GM18505 (cell line): ENCODE data around the gene GNA12.

Source experiments
- ATAC-seq: cut with Tn5 transposase; IDR thresholded peaks from one replicate; pipeline ENCODE4 v1.9.1; 2021; ENCODE audit not compliant: unreplicated experiment
- POLR2A ChIP-seq: IDR thresholded peaks from 4 replicates; pipeline ENCODE4 v1.6.1; 2011; ENCODE audit warnings: borderline replicate concordance; ENCODE audit not compliant: insufficient read depth, insufficient read length; ENCODE audit errors: extremely low read depth

The GNA12 gene

GRCh38 chr7:2873686-2874551, 29.8 kb upstream of the GNA12 start:
- no peak for ATAC-seq
- TF ChIP-seq POLR2A, result peak; percentile 77

GRCh38 chr7:2873146-2873545, 29.0 kb upstream of the GNA12 start:
- TF ChIP-seq POLR2A, result no peak
- ATAC-seq, result no peak

- ATAC-seq, result no peak
- TF ChIP-seq POLR2A, result no peak
Observed at GRCh38 chr7:2872296-2872874, 28.3 kb upstream of the GNA12 start.

- ATAC-seq, result no peak
- TF ChIP-seq POLR2A, result no peak
Observed at GRCh38 chr7:2870471-2870931, 26.4 kb upstream of the GNA12 start.

GRCh38 chr7:2869981-2870380, 25.9 kb upstream of the GNA12 start:
- TF ChIP-seq POLR2A, result no peak
- no peak for ATAC-seq

- no peak for ATAC-seq
- no peak for TF ChIP-seq POLR2A
Observed at GRCh38 chr7:2866601-2867000, 22.5 kb upstream of the GNA12 start.

GRCh38 chr7:2864999-2865670, 21.0 kb upstream of the GNA12 start:
- ATAC-seq, result no peak
- TF ChIP-seq POLR2A, result no peak

GRCh38 chr7:2864204-2864985, 20.3 kb upstream of the GNA12 start:
- no peak for TF ChIP-seq POLR2A
- no peak for ATAC-seq

- ATAC-seq, result peak; percentile 93
Observed at GRCh38 chr7:2863461-2864066, 19.5 kb upstream of the GNA12 start.

GRCh38 chr7:2862831-2863361, 18.8 kb upstream of the GNA12 start:
- no peak for TF ChIP-seq POLR2A
- ATAC-seq, result no peak

More at GRCh38 chr7:2863461-2864066, 19.5 kb upstream of the GNA12 start:
- peak; percentile 93 for TF ChIP-seq POLR2A

- ATAC-seq, result no peak
- no peak for TF ChIP-seq POLR2A
Observed at GRCh38 chr7:2861509-2861908, 17.4 kb upstream of the GNA12 start.

GRCh38 chr7:2860627-2861133, 16.6 kb upstream of the GNA12 start:
- no peak for TF ChIP-seq POLR2A
- no peak for ATAC-seq
